Heart left ventricle (tissue), 16 donors: ENCODE data around the gene DUSP22. TPM values are rescaled to one million over a fixed set of nuclear protein-coding genes. Genes with fewer than 3 reads are reported as not detected.

Source experiments
- ATAC-seq, 4 donors: fragments of 200-7000 bp; cut with Tn5 transposase; one replicate each; pipeline ENCODE4 v1.9.1; 2020 to 2022; ENCODE audit warnings: moderate library complexity in 4 of 4, mild to moderate bottlenecking in 3 of 4, moderate number of reproducible peaks in 1 of 4
- DNase-seq, 5 donors: peaks; one replicate each; pipeline ENCODE4 v3.0.0-alpha.2; 2020
- H3K27ac ChIP-seq, 12 donors: fragments of 200-600 bp; sonication (generic) in 4 of 12; one replicate each; pipeline versions ENCODE4 v1.5.0 to v1.8.0; 2016 to 2022; ENCODE audit warnings: mild to moderate bottlenecking in 2 of 12
- H3K27me3 ChIP-seq, 9 donors: fragments of 200-600 bp; sonication (generic) in 2 of 9; one replicate each; pipeline versions ENCODE4 v1.5.1 to v1.8.0; 2016 to 2022; ENCODE audit warnings: mild to moderate bottlenecking in 3 of 9
- H3K36me3 ChIP-seq, 9 donors: fragments of 200-600 bp; sonication (generic) in 2 of 9; one replicate each; pipeline versions ENCODE4 v1.5.0 to v1.8.0; 2018 to 2022; ENCODE audit warnings: mild to moderate bottlenecking in 2 of 9
- H3K4me1 ChIP-seq, 12 donors: fragments of 200-600 bp; sonication (generic) in 4 of 12; one replicate each; pipeline versions ENCODE4 v1.5.0 to v1.8.0; 2016 to 2022; ENCODE audit warnings: mild to moderate bottlenecking in 3 of 12
- H3K4me3 ChIP-seq, 12 donors: fragments of 200-600 bp; sonication (generic) in 4 of 12; one replicate each; pipeline versions ENCODE4 v1.5.0 to v1.8.0; 2017 to 2022; ENCODE audit warnings: mild to moderate bottlenecking in 9 of 12, moderate library complexity in 4 of 12
- H3K9me3 ChIP-seq, 12 donors: fragments of 200-600 bp; sonication (generic) in 4 of 12; one replicate each; pipeline versions ENCODE4 v1.5.0 to v1.8.0; 2016 to 2022; ENCODE audit warnings: mild to moderate bottlenecking in 1 of 12
- POLR2A ChIP-seq, 2 donors: fragments of 450-650 bp; IDR thresholded peaks; one replicate each; pipeline ENCODE4 v1.6.1; 2017; ENCODE audit warnings: antibody characterized with exemption in 2 of 2, mild to moderate bottlenecking in 2 of 2, moderate library complexity in 2 of 2
- WGBS, 4 donors: extraction: QIAGEN DNeasy Blood & Tissue Kit in 2 of 4; methylation state at CpG; one replicate each; pipeline versions ENCODE4 v1.1.5 to v1.1.7; 2013 to 2018; 5-methylcytosine and 5-hydroxymethylcytosine counted together
- intact Hi-C, 10 donors: fragments of 100-400 bp; cut with DNase I; formaldehyde crosslinking; loops; one replicate each; pipeline versions ENCODE4 v1.11.1 to v1.14.2; 2022
- polyA plus RNA-seq, 2 donors: library from polyadenylated mRNA; stranded (reverse); fragments of 200-250 nt; gene quantifications; one replicate each; pipeline ENCODE4 v1.2.3, GENCODE V29; 2013
- total RNA-seq, 9 donors: library from RNA; depleted of rRNA in 2 of 9; stranded (reverse); fragments of >200 nt in 2 of 9; fragmentation: NEBNext Ultra II Directional in 3 of 9; extraction: Animal tissue kit (Norgen Biotek cat#: 25700) in 3 of 9; gene quantifications; one replicate each; pipeline versions ENCODE4 v1.1.0 to v1.2.4, GENCODE V29; 2016 to 2023
- TF ChIP-seq, protein P1 (sequence below), 12 donors: fragments of 200-600 bp; sonication (generic) in 4 of 12; IDR thresholded peaks; one replicate each; pipeline versions ENCODE4 v1.5.0 to v1.8.0; 2018 to 2022; ENCODE audit warnings: antibody characterized with exemption in 12 of 12, mild to moderate bottlenecking in 5 of 12
- donor health status: ischemic (EF 13 %, LVEDD 7.1; RV severe dilation, severe dysfunction).
- donor health status: healthy with polysubstance abuse.
- donor health status: DM: no; HTN: yes; CAD: no.
- donor health status: DM: no; HTN: no; CAD: no.
- donor health status: ischemic (EF 25% LVEDD 6.9; RV normal size, moderate dysfunction).
- donor health status: ischemic (EF 25% LVEDD 5.7; RV mildly dilated, moderate dysfunction).
- donor health status: healthy.
- donor health status: DM: yes; HTN: yes; CAD: no.
- donor health status: ischemic (EF 35%, LVEDD 5.7; RV mildly dilated, moderate dysfunction).
- donor health status: nonischemic (EF 11% LVEDD 7.7; RV severe dilation, severe dysfunction).
- donor health status: DM: yes; HTN: yes; CAD: no.
- donor health status: PGD.
- donor health status: ischemic (EF 29% LVEDD 5.4; RV normal size, mild dysfunction).
- donor health status: nonischemic (EF 23%, LVEDD 6.1; RV moderate dilation, normal function).

The DUSP22 gene
- total and polyA plus RNA-seq, 11 donors: 33.4 to 79.9 (median 48.2) TPM

DNA sequence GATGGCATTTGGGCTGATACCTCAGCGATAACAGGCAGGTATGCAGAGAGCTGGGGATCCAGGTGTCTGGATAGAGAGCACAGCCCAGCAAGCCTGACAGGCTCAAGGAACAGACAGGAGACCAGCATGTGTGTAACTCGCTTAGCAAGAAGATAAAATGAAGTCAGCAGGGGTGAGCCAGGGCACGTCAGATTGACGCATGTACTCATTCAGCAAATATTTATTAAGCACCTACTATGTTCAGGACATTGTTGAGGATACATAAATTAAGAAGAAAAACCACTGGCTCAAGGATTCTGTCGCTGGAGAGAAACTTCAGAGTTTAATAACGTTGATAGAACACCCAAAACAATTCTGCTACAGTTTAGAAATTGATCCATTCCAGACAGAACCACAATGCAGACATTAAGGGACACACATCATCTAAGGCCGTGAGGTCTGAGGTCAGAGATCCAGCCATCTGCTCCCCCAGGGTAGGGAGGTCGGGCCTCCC lies 1.0 kb upstream of the DUSP22 start:
- TF ChIP-seq, protein P1, sequence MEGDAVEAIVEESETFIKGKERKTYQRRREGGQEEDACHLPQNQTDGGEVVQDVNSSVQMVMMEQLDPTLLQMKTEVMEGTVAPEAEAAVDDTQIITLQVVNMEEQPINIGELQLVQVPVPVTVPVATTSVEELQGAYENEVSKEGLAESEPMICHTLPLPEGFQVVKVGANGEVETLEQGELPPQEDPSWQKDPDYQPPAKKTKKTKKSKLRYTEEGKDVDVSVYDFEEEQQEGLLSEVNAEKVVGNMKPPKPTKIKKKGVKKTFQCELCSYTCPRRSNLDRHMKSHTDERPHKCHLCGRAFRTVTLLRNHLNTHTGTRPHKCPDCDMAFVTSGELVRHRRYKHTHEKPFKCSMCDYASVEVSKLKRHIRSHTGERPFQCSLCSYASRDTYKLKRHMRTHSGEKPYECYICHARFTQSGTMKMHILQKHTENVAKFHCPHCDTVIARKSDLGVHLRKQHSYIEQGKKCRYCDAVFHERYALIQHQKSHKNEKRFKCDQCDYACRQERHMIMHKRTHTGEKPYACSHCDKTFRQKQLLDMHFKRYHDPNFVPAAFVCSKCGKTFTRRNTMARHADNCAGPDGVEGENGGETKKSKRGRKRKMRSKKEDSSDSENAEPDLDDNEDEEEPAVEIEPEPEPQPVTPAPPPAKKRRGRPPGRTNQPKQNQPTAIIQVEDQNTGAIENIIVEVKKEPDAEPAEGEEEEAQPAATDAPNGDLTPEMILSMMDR (IDR thresholded peaks at IDR 0.05): no peak
- TF ChIP-seq POLR2A (IDR thresholded peaks at IDR 0.05): no peak
- intact Hi-C loops: loop anchor here in 3 of 10 donors (5.0 kb wide), 3 partner anchors 46 to 426 kb away; no protein-coding TSS in a partner anchor
- 48 to 55% (median 51%) methylated on average over 8 of the region's 8 CpGs for WGBS, 4 donors
- DNase-seq: no peak
- peak overlapping the region; percentile 55 to 87 (median 71) for H3K4me3 ChIP-seq
- peaks cover 0 to 69% (median 14%) of the 10 kb centered on the region in 12 donors for H3K4me1 ChIP-seq
- peak in 2 of 4 donors; percentile 7 for ATAC-seq
- H3K9me3 ChIP-seq: no peaks in the 10 kb centered on the region
- peaks cover 0 to under 1% (median 0%) of the 10 kb centered on the region in 9 donors for H3K27me3 ChIP-seq
- H3K27ac ChIP-seq: peak overlapping the region; percentile 89 to 99 (median 96)
- H3K36me3 ChIP-seq: no peaks in the 10 kb centered on the region

DNA sequence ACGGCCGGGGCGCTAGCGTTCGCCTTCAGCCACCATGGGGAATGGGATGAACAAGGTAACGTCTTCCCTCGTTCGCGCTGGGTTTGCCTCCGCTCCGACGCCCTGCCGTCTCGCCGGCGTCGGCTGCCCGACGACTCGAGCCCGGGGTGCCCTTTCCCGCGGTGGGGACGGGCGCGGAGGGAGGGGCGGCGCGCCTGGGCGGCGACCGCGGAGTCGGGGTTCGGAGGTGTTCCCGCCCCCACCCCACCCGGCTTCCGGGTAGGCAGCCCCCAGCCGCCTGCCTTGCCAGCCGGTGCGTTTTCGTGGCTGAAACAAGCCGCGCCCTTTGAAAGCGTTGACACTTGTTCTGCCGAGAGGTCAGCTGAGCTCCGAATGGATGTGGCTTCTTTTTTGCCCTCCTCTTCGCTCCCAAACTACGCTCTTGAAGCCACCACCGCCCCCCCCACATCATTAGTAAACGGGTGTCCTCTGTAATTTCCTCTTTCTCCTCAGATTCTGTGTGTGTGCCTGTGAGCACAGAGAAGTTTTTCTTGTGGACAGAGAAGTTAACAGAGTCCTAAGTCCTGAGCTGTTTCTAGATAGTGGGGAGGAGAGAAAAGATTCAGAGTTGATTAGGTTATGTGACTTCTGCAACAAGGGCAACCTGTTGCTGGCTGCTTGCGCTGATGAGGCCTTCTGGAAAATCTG lies 362 bp downstream of the DUSP22 start:
- TF ChIP-seq, protein P1 (IDR thresholded peaks at IDR 0.05): no peak
- TF ChIP-seq POLR2A (IDR thresholded peaks at IDR 0.05): no peak
- no peaks in the 10 kb centered on the region for H3K36me3 ChIP-seq
- H3K4me3 ChIP-seq: peak overlapping the region; percentile 55 to 87 (median 71)
- peak; percentile 6 to 54 (median 40) for ATAC-seq
- WGBS, 4 donors: 20 to 37% (median 25%) methylated on average over 14 to 52 of the region's 52 CpGs
- peak overlapping the region; percentile 89 to 99 (median 96) for H3K27ac ChIP-seq
- no peaks in the 10 kb centered on the region for H3K27me3 ChIP-seq
- H3K4me1 ChIP-seq: peaks cover 0 to 83% (median 27%) of the 10 kb centered on the region in 12 donors
- DNase-seq: peak; percentile 73 to 89 (median 78)
- intact Hi-C loops: loop anchor here in 3 of 10 donors (5.0 kb wide), 3 partner anchors 45 to 425 kb away; no protein-coding TSS in a partner anchor
- no peaks in the 10 kb centered on the region for H3K9me3 ChIP-seq

DNA sequence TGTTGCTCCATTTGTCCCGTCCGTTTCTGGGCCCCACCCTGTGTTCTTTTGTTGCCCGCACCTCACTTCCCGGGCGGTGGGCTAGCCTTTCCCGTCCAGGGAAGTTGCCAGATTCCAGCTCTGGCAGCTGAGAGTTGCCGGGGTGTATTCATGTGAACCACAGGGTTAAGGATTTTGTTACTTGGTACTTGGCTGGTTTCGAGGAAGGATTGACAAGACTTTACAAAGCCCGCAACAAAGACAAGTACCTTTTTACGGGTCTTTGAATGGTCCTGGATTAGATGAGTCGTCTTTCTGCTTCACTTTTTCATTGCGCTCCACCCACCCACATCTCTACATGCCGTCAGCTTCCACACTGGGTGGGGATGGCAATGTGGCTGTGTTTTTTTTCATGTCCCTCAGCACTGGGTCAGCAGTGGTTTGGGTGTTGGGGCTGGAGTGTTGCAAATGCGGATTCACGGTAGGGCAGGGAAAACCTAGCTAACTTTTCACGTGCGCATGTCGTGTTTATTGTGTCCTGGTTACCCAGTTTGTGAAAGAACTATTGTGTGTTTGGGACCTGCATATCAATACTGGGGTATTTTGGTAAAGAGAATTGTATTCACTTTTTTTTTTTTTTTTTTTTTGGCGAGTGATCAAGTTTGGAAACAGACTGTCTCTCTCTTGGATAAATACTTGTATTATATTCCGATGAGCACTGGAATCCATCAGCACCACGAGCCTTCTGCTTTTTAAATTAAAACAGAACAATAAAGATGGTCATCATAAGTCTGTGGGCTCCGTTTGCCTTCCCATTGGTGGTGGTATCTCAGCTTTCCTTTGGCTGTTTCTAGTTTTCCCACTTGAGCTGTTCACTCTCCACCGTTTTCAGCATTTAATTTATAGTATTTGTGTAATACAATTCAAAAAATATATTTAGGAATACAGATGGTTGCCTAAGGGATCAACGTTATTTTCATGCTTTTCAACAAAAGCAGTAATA lies 1.2 kb downstream of the DUSP22 start:
- no peaks in the 10 kb centered on the region for H3K36me3 ChIP-seq
- peak overlapping the region; percentile 55 to 87 (median 71) for H3K4me3 ChIP-seq
- intact Hi-C loops: loop anchor here in 3 of 10 donors (5.0 kb wide), 3 partner anchors 44 to 424 kb away; no protein-coding TSS in a partner anchor
- peak overlapping the region; percentile 89 to 99 (median 96) for H3K27ac ChIP-seq
- WGBS, 4 donors: 36 to 41% (median 37%) methylated on average over 24 of the region's 24 CpGs
- H3K9me3 ChIP-seq: no peaks in the 10 kb centered on the region
- H3K27me3 ChIP-seq: no peaks in the 10 kb centered on the region
- peak in 1 of 2 donors; percentile 19 for TF ChIP-seq POLR2A (IDR thresholded peaks at IDR 0.05)
- TF ChIP-seq, protein P1 (IDR thresholded peaks at IDR 0.05): no peak
- peak in 3 of 5 donors; percentile 53 to 67 (median 59) for DNase-seq
- H3K4me1 ChIP-seq: peaks cover 0 to 85% (median 36%) of the 10 kb centered on the region in 12 donors
- peak; percentile 10 to 34 (median 12) for ATAC-seq
